GM21360 (cell line): ENCODE measurements around the gene NR1I3.

ENCODE experiments used
- ATAC-seq: cut with Tn5 transposase; IDR thresholded peaks from one replicate; pipeline ENCODE4 v1.9.1; 2021; ENCODE audit warnings: mild to moderate bottlenecking, moderate library complexity; ENCODE audit not compliant: unreplicated experiment

Gene NR1I3

DNA sequence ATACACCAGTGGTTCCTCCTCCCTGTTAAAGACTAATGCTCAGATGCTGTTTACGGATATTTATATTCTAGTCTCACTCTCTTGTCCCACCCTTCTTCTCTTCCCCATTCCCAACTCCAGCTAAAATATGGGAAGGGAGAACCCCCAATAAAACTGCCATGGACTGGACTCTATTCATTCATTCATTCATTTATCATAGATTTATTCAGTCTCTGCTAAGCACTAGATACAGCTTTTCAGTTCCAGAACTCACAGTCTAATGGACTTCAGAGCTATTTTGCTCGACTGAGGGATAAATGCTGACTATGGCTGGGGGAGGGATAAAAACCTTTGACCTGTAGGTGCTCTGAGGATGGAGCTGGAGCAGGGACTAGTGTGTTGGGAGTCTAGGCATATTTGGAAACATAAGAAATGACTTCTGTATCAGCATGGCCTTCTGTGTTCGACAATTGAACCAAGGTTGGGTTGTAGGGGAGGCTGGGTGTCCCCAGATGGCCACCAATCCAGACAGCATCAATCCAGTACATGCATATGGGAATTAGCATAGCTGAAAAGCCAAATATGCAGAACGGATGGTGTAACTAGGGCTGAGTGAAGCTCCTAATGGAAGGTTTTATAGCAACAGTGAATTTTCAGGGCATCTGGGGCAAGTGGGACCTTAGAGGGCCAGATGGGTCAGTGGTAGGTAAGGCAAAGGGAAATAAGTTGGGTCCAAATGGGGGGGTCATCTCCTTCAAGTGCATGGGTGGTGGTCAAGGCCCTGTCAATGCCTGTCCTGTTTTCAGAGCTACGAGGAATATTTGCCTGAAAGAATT, 18.7 kb downstream of the NR1I3 start:
- ATAC-seq: no peak

DNA sequence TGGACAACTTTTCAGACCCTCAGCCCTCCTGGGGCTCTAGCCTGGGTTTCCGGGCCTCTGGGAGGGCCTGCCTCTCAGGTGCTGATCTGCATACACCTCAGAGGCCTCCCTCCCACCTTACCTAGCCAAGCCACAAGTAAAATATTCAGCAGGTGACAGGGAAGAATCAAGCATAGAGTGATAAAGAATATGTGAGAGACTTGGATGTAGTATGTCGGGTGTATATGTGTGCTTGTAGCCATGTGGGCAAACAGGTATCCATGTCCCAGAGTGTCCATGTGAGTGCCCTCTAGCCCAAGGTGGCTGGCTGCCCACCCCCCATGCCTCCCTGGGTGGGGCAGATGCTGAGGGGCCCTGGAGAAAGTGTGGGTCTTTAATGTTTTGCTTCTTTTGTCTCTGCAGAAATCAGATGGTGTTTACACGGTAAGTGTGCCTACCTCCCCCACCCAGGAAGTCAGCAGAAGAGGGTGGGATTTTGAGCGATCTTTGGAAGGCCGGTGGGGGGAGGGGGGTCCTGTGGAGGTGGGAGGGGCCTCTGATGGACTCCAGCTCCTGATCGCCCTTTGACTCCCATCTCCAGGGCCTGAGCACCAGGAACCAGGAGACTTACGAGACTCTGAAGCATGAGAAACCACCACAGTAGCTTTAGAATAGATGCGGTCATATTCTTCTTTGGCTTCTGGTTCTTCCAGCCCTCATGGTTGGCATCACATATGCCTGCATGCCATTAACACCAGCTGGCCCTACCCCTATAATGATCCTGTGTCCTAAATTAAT, 19.5 kb downstream of the NR1I3 start:
- ATAC-seq: no peak

DNA sequence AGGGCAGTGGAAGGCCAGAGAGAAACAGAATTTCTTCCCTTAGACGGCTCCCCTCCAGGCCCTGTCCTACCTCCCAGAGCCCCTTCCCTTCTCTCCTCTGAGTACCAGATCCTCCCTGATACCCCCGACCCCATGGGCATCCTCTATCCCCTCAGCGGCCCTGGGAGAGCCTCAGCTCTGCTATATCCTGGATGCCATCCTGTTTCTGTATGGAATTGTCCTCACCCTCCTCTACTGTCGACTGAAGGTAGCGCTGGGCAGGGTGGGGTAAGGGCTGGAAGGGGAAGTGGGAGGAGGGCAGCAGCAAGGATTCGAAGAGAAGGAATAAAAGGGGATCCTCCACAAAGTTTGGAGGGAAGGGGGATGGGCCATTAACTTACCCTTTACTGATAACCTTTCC, 20.2 kb downstream of the NR1I3 start:
- ATAC-seq: no peak

DNA sequence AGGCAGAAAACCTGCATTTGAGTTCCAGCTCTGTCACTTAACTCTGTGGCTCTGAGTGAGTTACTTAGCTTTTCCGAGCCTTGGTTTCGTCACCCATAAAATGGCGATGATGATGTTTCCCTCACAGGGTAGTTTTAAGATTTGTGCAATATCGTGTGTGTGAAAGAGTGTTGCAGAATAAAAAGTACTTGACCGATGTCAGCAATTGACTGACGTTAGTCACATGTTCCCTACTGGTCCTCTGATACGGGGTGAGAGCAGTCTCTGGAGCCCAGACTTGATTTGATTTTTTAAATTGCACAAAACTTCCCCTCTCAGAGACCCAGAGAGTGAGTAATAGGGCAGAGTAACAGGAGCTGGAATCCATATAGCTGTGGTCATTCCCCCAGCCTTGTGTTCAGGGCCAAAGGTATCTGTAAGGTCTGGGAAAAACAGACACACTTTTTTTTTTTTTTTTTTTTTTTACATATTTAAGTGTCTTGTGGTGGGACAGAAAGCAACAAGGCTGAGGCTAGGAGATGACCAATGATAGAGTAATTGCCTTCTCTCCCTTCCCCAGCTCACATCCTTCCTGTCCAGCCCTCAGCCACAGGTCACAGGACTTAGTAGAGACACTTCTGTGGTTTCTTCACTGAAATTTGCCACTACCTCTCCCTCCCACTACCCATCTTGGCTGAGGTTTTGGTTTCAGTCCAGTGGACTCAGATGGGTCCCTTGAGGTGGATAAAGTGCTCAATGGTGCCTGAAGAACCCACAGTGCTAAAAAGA, 20.9 kb downstream of the NR1I3 start:
- ATAC-seq: peak; percentile 75

DNA sequence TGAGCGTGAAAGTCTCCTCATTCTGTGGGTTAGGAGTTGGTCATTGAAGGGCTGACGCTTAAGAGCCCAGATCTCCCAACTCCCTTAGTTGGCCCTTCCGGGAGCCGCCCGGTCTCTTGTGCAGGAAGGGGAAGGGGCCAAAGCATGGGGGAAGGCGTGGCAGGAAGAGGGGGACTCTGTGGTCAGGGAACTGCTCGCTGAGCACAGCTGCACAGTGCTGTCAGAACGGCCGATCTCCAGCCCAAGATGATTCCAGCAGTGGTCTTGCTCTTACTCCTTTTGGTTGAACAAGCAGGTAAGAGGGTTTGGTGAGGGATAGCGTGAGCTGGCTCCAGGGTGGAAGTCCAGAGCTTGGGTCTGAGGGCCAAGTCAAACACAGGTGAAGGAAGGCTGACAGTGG, 22.9 kb downstream of the NR1I3 start, which contains the start of gene FCER1G:
FCER1G (plus strand) TSS at position 220 of the 400 bp plus-strand sequence; CDS start at position 247, 27 bp downstream.
- no peak for ATAC-seq

DNA sequence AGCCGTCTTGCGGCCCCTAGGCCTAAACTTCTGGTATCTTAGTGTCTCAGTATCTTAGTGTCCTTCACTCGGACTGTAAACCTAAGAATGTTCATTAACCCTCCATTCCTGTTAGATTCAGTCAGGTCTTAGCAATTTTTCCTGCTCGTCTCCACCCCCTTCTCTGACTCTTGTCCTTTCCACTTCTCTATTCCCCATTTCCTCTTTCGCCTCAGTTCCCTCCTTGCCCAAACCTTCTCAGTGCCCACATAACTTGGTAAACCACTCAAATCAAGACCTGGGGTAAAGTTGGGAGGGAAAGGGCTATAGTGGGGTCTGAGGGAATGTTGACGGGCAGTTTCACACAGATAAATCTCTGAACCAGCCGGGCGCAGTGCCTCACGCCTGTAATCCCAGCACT, 23.6 kb downstream of the NR1I3 start:
- ATAC-seq: no peak

DNA sequence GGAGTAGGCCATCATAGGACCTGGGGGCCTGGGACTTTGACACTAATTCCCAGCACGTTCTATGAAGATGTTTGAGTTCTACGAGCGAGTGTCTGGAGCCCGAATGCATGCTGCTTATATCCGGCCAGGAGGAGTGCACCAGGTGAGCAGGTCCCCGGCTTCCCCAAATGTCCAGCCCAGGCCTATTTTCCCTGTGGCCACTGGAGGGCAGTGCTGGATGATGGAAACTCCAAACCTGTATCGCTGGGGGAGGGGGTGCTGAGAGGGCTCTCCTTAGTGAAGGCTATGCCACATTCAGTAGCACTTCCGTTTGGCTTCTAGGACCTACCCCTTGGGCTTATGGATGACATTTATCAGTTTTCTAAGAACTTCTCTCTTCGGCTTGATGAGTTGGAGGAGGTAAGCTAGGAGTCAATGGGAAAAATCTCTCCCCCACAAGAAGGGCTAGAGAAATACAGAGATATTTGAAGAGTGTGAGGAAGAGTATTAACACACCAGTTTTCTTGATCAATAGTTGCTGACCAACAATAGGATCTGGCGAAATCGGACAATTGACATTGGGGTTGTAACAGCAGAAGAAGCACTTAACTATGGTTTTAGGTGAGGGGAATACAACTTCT, 28.1 kb downstream of the NR1I3 start:
- peak; percentile 59 for ATAC-seq

DNA sequence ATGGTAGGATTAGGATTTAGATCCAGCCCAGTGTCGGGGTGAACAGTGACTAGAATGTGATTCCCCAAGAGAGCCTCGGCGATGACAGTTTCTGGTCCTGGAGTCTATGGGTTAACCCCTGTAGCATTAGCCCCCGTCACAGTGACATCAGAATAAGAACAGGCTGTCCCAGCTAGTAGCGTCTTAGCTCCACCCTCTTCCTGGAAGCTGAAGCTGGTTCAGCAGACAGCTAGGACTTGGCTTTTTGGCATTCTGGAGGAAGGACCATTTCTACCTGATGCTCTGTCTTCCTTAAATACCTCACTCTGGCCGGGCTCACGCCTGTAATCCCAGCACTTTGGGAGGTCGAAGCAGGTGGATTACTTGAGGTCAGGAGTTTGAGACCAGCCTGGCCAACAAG, 30.8 kb downstream of the NR1I3 start:
- ATAC-seq: no peak

DNA sequence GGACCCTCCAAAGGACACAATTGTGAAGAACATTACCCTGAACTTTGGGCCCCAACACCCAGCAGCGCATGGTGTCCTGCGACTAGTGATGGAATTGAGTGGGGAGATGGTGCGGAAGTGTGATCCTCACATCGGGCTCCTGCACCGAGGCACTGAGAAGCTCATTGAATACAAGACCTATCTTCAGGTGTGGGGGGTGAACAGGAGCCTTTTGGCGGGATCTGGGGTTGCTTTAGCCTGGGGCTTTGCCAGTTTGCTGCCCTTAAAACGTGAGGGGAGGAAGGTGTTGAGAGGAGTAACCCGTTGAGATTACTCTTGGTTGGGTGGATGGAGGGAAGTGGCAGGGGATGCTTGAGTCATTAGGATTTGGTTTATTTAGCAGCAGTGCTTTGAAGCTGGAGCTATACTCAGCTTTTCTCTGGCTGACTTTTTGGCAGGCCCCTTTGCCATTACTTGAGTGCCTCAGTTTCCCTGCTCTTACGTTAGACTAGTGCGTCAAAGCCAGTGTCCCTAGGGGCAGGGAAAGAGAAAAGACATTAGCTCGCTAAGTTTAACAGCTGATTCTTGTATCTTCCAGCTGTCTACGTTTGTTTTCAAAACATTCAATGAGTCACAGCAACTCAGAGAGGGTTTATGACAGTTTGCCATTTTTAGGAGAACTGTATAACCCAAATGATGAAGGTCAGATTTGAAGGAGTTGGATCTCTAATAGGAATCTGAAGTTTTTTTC, 31.4 kb downstream of the NR1I3 start:
- ATAC-seq: no peak

DNA sequence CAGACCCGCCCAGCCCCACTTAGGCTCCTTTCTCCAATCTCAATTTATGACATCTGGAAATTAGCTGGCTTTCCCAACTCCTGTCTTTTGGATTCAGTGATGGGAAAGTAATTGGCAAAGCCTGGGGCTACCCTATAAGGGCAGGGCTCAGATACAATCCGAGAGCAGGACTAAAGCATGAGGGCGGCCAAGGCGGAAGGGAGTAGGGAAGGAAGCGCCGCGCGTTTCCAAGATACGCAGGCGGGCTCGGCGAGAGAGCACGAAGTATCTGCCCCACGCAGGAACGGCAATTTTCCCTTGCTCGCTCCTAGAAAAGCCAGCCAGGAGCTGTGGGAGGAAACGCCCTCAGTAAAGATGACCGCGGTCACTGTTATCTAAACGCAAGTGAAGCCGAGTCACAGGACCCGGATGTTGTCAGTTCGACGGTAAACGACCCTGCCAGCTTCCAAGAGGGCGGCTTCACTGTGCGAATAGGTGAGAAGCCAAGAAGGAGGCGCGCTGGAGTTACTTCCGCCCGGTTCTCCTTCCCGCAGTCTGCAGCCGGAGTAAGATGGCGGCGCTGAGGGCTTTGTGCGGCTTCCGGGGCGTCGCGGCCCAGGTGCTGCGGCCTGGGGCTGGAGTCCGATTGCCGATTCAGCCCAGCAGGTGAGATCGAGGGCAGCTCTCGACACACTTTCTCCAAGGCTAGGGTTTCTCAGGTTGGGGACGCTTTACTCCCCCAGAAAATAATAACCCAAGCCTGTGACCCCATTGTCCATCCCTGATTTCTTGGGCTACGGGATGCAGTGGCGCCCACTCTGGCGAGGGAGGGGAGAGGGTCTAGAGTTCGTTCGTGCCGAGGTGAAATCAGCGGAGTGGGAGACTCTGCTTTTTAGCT, 35.9 kb downstream of the NR1I3 start, which contains the start of gene NDUFS2:
NDUFS2 (plus strand) TSS at position 532 of the 877 bp plus-strand sequence; CDS start at position 551, 19 bp downstream.
- peak; percentile 88 for ATAC-seq

DNA sequence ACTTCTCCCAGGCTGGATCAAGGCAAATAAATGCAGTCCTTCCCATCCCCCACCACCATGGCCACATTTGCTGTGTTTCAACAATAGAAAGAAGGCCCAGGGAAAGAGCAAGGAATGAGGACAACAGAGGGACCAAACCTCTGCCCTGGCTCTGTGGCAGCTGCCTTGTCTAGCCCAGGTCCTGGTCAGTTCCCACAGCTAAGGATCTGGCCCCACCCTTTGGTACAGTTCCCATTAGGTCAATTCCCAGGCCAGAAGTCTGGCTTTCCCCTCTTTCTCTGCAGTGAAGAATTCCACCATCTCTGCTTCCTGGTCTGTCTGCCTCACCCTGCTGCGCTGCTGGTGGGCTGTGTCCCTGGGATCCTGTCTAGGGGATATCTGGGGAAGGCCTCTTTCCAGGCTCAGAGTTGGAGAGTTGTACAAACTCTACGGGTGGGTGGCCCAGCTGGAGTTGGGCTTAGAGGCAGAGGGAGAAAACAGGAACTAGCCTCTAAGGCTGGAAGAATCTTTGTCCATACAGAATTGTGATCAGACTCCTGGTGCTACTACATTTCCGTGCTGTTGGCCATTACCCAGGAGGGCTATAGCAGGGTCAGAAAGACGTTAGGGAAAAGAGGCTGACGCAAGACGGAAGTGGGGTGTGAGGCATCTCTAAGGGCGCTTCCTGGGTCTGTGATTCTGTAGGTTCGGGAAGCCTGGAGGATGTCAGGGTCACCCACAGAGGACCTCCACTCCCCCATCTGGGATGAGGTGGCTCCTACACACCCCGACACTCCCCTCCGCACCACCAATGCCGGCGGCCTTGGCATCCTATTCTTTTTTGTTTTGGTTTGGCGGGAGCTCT, 36.8 kb downstream of the NR1I3 start:
- no peak for ATAC-seq

DNA sequence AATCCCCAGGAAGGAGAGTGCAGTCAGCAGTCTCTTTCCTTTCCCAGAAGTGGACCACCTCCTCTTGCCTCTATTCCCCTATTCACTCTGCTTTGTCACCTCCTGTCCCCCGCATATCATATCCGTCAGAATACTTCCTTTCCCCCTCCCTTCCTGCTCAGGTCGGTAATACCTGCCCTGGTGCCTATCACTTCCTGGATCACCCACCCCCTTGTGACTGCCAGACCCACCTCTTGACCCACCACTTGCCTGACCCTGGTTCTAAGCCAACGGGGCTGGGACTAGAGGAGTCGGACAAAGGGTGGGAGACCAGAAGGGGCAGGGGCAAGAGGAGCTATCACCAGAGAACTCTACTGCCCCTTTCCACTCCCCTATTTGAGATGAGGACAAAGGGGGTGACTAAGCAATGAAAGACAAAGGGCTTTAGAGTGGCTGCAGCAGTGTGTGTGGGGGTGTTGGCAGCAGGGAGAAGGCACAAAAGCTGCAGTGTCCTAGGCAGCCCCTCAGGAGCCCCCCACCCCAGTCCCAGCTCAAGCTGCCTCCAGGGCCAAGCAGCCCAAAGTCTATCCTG, 37.5 kb downstream of the NR1I3 start:
- ATAC-seq: no peak

DNA sequence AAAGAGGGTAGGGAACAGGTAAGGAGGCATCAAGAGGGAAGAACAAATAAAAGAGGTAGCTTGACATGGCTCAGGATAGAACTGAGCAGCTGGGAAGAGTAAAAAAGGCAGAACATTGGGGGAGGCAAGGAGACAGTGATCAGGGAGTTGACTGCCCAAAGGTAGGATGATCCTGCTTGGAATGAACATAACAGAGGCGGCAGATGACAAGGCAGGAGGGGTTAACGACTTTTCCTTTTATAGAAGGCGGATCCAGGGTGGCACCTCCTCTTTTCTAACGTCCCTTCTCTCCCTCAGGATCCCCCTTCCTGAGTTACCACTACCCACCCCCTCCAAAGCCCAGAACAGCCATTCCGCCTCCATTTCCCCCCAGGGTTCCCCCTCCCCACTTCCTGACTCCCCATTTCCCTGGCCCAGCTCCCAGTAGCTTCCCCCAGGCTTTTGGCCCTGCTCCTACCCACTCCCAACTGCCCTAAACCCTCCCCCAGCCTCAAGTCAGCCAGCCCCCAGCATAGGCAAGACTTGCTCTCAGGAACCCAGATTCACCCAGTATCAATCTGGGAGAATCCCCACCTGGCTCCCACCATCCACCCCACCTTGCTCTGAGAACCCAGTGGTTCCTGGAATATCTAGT, 38.4 kb downstream of the NR1I3 start:
- ATAC-seq: no peak

DNA sequence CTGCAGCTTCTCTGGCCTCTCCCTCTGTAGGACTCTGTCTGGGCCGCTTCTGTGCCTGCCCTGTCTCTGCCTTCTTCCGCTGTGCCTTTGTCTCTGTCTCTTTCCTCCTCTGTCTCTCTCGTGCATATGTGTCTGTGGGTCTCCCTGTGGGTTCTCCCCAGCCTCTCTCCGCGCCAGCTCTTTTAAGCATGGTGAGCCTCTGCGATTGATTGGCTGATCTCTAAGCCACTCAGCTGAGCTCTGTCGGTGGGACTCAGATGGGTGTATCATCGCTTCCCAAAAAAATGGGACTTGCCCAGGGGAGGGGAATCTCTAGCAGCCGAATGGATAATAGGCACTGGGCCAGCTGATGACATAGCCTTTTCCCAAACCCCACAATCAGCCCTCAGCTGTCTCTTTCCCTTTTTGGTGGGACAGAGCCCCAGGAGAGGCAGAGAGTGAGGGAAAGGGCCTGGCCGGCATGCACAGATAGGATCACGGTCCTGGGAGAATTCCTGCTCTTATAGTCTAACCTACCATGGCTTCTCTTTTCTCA, 39.0 kb downstream of the NR1I3 start, which contains the start of gene ADAMTS4:
ADAMTS4 (minus strand) TSS at position 158 of the 535 bp plus-strand sequence. CDS start 427 bp downstream, outside the sequence.
- no peak for ATAC-seq

DNA sequence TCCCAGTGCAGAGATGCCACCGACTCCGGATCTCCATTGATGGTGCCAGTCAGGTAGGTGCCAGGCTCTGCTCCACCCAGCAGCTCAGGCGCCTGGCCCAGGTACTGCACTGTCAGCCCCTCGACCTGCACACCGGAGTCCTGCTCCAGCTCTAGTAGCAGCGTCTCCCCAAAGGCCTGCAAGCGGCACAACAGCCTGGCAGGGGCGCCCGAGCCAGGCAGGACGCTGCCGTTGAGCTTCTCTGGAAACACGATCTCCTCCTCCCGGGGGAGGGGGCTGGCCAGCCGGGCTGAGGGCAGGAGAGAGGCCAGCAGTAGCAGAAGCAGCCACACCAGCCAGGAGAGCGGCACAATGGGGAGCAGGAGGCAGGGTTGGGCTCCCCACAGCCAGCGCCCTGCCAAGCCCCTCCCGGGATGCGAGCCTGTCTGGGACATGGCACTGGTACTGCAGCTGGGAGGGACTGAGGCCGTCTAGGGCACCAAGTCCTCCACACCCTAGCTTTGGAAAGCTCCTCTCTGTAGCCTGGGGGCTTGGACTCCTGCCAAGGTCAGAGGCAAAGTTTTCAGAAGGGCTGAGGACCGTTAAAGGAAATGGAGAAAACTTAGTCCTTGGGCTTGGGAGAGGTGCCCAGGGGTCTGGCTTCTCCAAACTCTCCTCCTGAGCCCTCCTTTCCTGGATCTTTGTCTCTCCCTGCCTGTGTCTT, 39.7 kb downstream of the NR1I3 start:
- ATAC-seq: no peak

DNA sequence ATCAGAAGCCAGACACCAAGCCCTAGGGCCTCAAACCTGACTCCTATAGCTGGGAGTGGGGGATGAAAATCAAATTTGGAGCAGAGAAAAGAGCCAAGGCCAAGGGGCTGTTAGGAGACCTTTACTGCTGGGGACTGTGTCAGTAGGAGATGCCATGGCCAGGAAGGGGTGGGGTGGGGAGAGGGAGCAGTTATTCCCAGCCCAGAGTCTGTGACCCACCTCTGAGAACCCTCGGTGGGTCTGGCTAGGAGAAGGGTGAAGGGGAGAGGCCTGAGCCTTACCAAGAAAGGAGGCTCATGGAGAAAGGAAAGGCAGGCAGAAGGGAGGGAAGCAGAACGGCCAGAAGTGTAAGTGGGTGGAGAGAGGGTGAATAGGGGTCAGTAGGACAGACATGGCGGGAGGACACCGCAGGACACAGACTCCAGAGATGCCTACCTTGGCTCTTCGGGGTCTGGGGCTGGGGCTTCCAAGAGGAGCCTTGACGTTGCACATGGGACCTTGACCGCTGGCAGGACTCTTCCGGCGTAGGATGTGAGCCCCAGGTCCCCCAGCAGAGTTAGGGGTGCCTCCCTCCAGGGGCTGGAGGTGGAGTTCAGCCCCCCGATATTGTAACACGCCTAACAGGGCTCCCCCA, 40.3 kb downstream of the NR1I3 start:
- ATAC-seq: no peak
